Neuronal stem cell (in vitro differentiated cells): ENCODE results near the gene RAB40C.

ENCODE experiments used
- DNase-seq: peaks from one replicate; pipeline ENCODE4 v3.0.0-alpha.2; 2013; ENCODE audit warnings: low spot score
- H2AFZ ChIP-seq: one replicate; pipeline ENCODE4 v1.6.1; 2013; ENCODE audit warnings: mild to moderate bottlenecking, low read length, inconsistent platforms
- H2AK5ac ChIP-seq: 2 replicates; pipeline ENCODE4 v1.6.1; 2013; ENCODE audit warnings: low read depth, mild to moderate bottlenecking, inconsistent platforms, low read length, moderate library complexity, mixed read lengths
- H2BK120ac ChIP-seq: 2 replicates; pipeline ENCODE4 v1.6.1; 2013; ENCODE audit warnings: low read depth, mild to moderate bottlenecking, inconsistent platforms, low read length, moderate library complexity, mixed read lengths
- H2BK12ac ChIP-seq: one replicate; pipeline ENCODE4 v1.6.1; 2013; ENCODE audit warnings: low read length, inconsistent platforms
- H2BK15ac ChIP-seq: 2 replicates; pipeline ENCODE4 v1.6.1; 2013; ENCODE audit warnings: mild to moderate bottlenecking, low read length, inconsistent platforms, mixed read lengths
- H2BK5ac ChIP-seq: one replicate; pipeline ENCODE4 v1.6.1; 2013; ENCODE audit warnings: inconsistent platforms, mild to moderate bottlenecking, low read length, moderate library complexity
- H3K14ac ChIP-seq: one replicate; pipeline ENCODE4 v1.6.1; 2013; ENCODE audit warnings: low read length, inconsistent platforms
- H3K18ac ChIP-seq: 2 replicates; pipeline ENCODE4 v1.6.1; 2013; ENCODE audit warnings: low read length, inconsistent platforms
- H3K23ac ChIP-seq: 2 replicates; pipeline ENCODE4 v1.6.1; 2013; ENCODE audit warnings: low read depth, mild to moderate bottlenecking, mixed read lengths, low read length, inconsistent platforms; ENCODE audit not compliant: poor library complexity
- H3K27ac ChIP-seq: replicated peaks from 3 replicates; pipeline ENCODE4 v1.5.1; 2013; ENCODE audit warnings: low read length, inconsistent platforms
- H3K27me3 ChIP-seq, 3 experiments: 2 replicates each; pipeline ENCODE4 v1.6.1; 2013; ENCODE audit warnings: low read length in 3 of 3, mild to moderate bottlenecking in 2 of 3, inconsistent platforms in 1 of 3, low read depth in 1 of 3, mixed read lengths in 1 of 3, moderate library complexity in 1 of 3; ENCODE audit not compliant: control insufficient read depth in 3 of 3, insufficient read depth in 3 of 3
- H3K36me3 ChIP-seq, 2 donors: replicated peaks in 1 of 2; 2 replicates each; pipeline ENCODE4 v1.6.1; 2013; ENCODE audit warnings: low read length in 2 of 2; ENCODE audit not compliant: control insufficient read depth in 2 of 2, insufficient read depth in 2 of 2
- H3K4ac ChIP-seq: 2 replicates; pipeline ENCODE4 v1.6.1; 2013; ENCODE audit warnings: inconsistent platforms, mild to moderate bottlenecking, low read length, moderate library complexity
- H3K4me1 ChIP-seq, 2 donors: 1 replicate in 1 of 2; 2 replicates in 1 of 2; pipeline ENCODE4 v1.6.1; 2013; ENCODE audit warnings: low read length in 2 of 2, low read depth in 1 of 2; ENCODE audit not compliant: control insufficient read depth in 2 of 2, insufficient read depth in 1 of 2
- H3K4me2 ChIP-seq: one replicate; pipeline ENCODE4 v1.6.1; 2013; ENCODE audit warnings: mild to moderate bottlenecking, low read length, inconsistent platforms; ENCODE audit not compliant: insufficient read depth, poor library complexity, severe bottlenecking
- H3K4me3 ChIP-seq, 2 donors: 2 replicates each; pipeline ENCODE4 v1.5.1; 2013; ENCODE audit warnings: low read length in 2 of 2, mild to moderate bottlenecking in 2 of 2, inconsistent platforms in 1 of 2, moderate library complexity in 1 of 2
- H3K79me1 ChIP-seq: one replicate; pipeline ENCODE4 v1.6.1; 2013; ENCODE audit warnings: low read depth, mild to moderate bottlenecking, inconsistent platforms, low read length, moderate library complexity
- H3K9ac ChIP-seq: one replicate; pipeline ENCODE4 v1.6.1; 2013; ENCODE audit warnings: mild to moderate bottlenecking, low read depth, low read length, inconsistent platforms; ENCODE audit not compliant: poor library complexity
- H3K9me3 ChIP-seq, 2 donors: replicated peaks in 1 of 2; 2 replicates each; pipeline versions ENCODE3 to v1.6.1; 2013; ENCODE audit warnings: low read length in 2 of 2, mild to moderate bottlenecking in 2 of 2, inconsistent platforms in 1 of 2, low read depth in 1 of 2, mixed read lengths in 1 of 2, moderate library complexity in 1 of 2; ENCODE audit not compliant: control insufficient read depth in 2 of 2, insufficient read depth in 1 of 2
- H4K8ac ChIP-seq: one replicate; pipeline ENCODE4 v1.6.1; 2013; ENCODE audit warnings: low read depth, mild to moderate bottlenecking, inconsistent platforms, low read length, moderate library complexity
- H4K91ac ChIP-seq: one replicate; pipeline ENCODE4 v1.6.1; 2013; ENCODE audit warnings: low read length, low read depth, mild to moderate bottlenecking, inconsistent platforms; ENCODE audit not compliant: poor library complexity
- WGBS, 2 donors: extraction: QIAGEN DNeasy Blood & Tissue Kit; methylation state at CpG; one replicate each; pipeline ENCODE4 v1.1.7; 2013; ENCODE audit warnings: missing lambda C conversion rate in 2 of 2, mixed read lengths in 1 of 2; ENCODE audit not compliant: insufficient read length in 2 of 2, insufficient replicate concordance in 1 of 2; ENCODE audit errors: extremely low coverage in 2 of 2; 5-methylcytosine and 5-hydroxymethylcytosine counted together

Gene RAB40C

DNA sequence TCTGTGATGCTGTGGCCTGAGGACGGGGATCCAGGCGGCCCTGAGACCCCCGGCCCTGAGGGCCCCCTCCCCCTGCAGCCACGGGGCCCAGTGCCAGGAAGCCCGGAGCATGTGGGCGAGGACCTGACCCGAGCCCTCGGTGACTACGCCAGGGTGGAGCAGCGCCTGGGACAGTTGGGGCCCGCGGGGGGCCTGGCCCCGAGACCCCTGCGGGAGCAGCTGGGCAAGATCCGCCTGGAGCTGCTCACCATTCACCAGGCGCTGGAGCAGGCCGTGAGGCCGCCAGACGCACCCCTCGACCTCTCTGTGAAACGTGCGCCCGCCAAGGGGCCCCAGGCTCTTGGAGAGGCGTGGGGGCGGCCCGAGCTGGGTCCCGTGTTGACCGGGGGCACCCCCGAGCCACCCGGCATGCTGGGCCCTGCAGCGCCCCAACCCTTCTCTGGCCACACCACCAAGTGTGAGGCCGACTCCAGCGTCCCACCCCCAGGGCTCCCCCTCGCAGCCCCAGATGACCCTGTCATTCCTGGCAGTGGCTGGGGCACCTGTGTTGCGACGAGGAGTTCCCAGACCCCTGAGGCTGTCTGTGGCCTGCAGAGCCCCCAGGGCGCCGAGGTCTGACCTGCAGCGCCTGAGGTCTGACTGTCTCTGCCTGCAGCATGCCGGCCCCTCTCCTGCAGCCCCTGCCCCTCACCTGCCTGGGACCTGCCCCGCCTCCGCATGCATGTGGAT, 25.0 kb upstream of the RAB40C start:
- H3K14ac ChIP-seq: peak overlapping the region; percentile 38
- H3K9ac ChIP-seq: peak overlapping the region; percentile 50
- H3K9me3 ChIP-seq: peaks cover 0 to 2% of the 10 kb centered on the region in 2 donors
- H3K27me3 ChIP-seq: peaks cover 7 to 32% (median 26%) of the 10 kb centered on the region in 3 experiments
- peak overlapping the region; percentile 70 for H2AK5ac ChIP-seq
- no peaks in the 10 kb centered on the region for H3K36me3 ChIP-seq
- H3K79me1 ChIP-seq: peaks cover 4% of the 10 kb centered on the region
- H2BK5ac ChIP-seq: peak overlapping the region; percentile 39
- no peak overlapping the region for H3K18ac ChIP-seq
- H4K8ac ChIP-seq: no peak overlapping the region
- DNase-seq: no peak
- H3K4me2 ChIP-seq: no peak overlapping the region
- H3K4me3 ChIP-seq: no peak overlapping the region
- peak overlapping the region; percentile 49 for H2BK15ac ChIP-seq
- H3K4ac ChIP-seq: no peak overlapping the region
- H3K23ac ChIP-seq: peak overlapping the region; percentile 85
- H4K91ac ChIP-seq: no peak overlapping the region
- no peak overlapping the region for H3K27ac ChIP-seq
- H2AFZ ChIP-seq: peak overlapping the region; percentile 81
- H2BK12ac ChIP-seq: peak overlapping the region; percentile 58
- H3K4me1 ChIP-seq: peaks cover 3 to 36% of the 10 kb centered on the region in 2 donors
- WGBS, 2 donors: no CpG with 5 or more reads among the region's 42 CpGs
- no peak overlapping the region for H2BK120ac ChIP-seq

DNA sequence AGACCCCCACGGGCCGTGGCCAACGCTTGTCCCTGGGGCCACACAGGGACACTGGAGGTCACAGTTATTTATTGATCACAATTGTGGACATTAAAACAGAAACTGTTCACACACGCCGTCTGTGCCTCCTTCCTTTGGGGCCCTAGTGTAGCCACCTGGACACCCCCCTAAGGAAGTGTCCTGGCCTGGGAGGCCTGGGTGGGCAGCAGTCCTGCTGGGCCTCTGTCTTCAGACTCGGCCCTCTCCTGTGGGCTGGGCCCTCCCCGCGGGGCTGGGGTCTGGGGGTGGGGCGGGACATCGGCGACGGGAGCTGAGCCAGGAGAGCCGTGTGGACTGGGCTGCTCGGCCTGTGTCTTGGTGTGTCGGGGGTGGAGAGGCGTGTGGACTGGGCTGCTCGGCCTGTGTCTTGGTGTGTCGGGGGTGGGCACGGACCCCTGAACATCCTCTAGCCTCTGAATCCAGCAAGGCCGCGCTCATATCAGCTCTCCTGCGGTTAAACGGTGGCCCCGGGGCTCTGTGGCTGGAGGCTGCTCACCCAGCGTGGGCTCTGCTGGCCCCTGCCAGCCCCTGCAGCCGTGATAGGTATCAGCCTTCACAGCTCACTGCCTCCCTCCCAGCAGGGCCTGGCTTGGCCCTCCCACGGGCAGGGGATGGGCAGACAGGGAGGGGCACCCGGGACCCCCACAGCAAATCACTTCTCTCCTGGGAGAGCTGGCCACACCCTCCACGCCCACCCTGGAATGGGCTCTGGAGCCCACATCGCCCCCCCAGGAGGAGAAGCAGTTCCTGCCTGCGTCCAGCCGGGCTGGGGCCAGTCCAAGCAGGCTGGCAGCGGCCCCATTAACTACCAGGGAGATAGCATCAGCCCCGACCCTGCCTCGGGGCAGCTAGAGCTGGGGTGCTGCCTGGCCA, 24.2 kb upstream of the RAB40C start:
- H3K9ac ChIP-seq: peak overlapping the region; percentile 60
- no peak overlapping the region for H3K4me2 ChIP-seq
- DNase-seq: no peak
- H3K36me3 ChIP-seq: no peaks in the 10 kb centered on the region
- H3K9me3 ChIP-seq: peaks cover 0 to 2% of the 10 kb centered on the region in 2 donors
- peak overlapping the region; percentile 87 for H2BK5ac ChIP-seq
- no peak overlapping the region for H2BK120ac ChIP-seq
- peaks cover 8% of the 10 kb centered on the region for H3K79me1 ChIP-seq
- H3K23ac ChIP-seq: peak overlapping the region; percentile 98
- peak overlapping the region; percentile 92 for H2BK15ac ChIP-seq
- no peak overlapping the region for H3K4me3 ChIP-seq
- H4K8ac ChIP-seq: no peak overlapping the region
- peaks cover 4 to 36% of the 10 kb centered on the region in 2 donors for H3K4me1 ChIP-seq
- H2BK12ac ChIP-seq: peak overlapping the region; percentile 58
- H3K27me3 ChIP-seq: peaks cover 5 to 28% (median 18%) of the 10 kb centered on the region in 3 experiments
- peak overlapping the region; percentile 76 for H3K18ac ChIP-seq
- H3K4ac ChIP-seq: no peak overlapping the region
- peak overlapping the region; percentile 81 for H2AFZ ChIP-seq
- peak overlapping the region; percentile 38 for H3K14ac ChIP-seq
- H3K27ac ChIP-seq: no peak overlapping the region
- WGBS, 2 donors: no CpG with 5 or more reads among the region's 35 CpGs
- peak overlapping the region; percentile 75 for H2AK5ac ChIP-seq
- no peak overlapping the region for H4K91ac ChIP-seq

DNA sequence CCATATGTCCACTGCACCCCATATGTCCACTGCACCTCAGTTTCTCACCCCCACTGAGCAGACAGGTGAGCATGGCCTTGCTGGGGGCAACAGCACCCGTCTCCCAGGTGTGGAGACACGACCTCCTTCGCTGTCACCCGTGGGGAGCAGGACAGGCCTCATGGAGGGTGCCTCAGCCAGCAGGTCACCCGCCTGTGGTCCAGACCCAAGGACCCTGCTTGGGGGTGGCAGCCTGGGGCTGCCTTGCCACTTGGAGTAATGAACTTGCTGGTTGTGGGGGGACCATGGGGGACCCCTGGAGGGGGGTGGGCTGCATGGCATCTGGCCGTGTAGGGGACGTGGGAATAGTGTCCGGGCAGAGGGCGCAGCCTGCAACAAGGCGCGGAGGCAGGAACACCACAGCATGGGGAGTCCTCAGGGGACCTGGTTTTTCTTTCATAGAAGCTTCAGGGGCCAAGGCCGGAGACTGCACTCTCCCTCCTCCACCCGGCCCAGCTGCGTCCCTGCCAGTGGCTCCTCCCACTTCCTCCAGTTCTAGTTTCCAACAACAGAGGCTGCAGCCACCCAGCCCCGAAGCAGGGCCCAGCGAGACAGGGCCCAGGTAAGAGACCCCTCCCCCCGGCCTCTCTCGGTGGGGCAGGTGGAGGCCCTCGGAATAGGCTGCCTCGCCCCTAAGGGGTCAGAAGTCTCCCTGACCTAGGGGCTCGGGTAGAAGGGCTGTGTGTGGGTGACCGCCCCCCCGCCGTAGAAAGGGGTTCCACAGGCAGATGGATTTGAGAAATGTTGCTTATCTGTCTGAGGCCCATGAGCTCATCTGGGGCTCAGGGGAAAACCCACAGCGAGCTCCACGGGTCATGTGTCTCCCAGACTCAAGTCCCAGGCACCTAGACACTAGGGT, 23.1 kb upstream of the RAB40C start, which contains the start of gene NHLRC4:
NHLRC4 (plus strand) TSS at position 531 of the 898 bp plus-strand sequence. CDS start 1,043 bp downstream, outside the sequence.
- H2BK12ac ChIP-seq: peak within 1 kb of the TSS; percentile 58
- H3K9ac ChIP-seq: peak within 1 kb of the TSS; percentile 60
- H4K91ac ChIP-seq: no peak within 1 kb of the TSS
- H3K36me3 ChIP-seq: peaks cover under 1 to 2% of the 10 kb centered on the region in 2 donors
- H3K27ac ChIP-seq: no peak within 1 kb of the TSS
- peak within 1 kb of the TSS; percentile 92 for H2BK15ac ChIP-seq
- H3K9me3 ChIP-seq: peaks cover 0 to 2% of the 10 kb centered on the region in 2 donors
- WGBS, 2 donors: no CpG with 5 or more reads among the region's 26 CpGs
- peak within 1 kb of the TSS; percentile 87 for H2BK5ac ChIP-seq
- DNase-seq: no peak
- peaks cover 0 to 17% (median 8%) of the 10 kb centered on the region in 3 experiments for H3K27me3 ChIP-seq
- H3K14ac ChIP-seq: no peak within 1 kb of the TSS
- H3K4me1 ChIP-seq: peaks cover 6 to 32% of the 10 kb centered on the region in 2 donors
- peak within 1 kb of the TSS; percentile 81 for H2AK5ac ChIP-seq
- H3K4me2 ChIP-seq: no peak within 1 kb of the TSS
- peak within 1 kb of the TSS; percentile 81 for H2AFZ ChIP-seq
- H3K18ac ChIP-seq: peak within 1 kb of the TSS; percentile 76
- H3K4ac ChIP-seq: no peak within 1 kb of the TSS
- no peak within 1 kb of the TSS for H3K4me3 ChIP-seq
- peak within 1 kb of the TSS; percentile 98 for H3K23ac ChIP-seq
- peak within 1 kb of the TSS; percentile 61 for H2BK120ac ChIP-seq
- H3K79me1 ChIP-seq: peaks cover 16% of the 10 kb centered on the region
- H4K8ac ChIP-seq: peak within 1 kb of the TSS; percentile 17
